Large intestine (tissue), 12 donors: ENCODE measurements around the gene DRC1. TPM values are rescaled to one million over a fixed set of nuclear protein-coding genes. Genes with fewer than 3 reads are reported as not detected.
"Not testable (repeated sequence)": the region's sequence is repeated elsewhere in the genome, so short reads cannot be mapped to it uniquely, and the experiment has no call there.

Source experiments
- DNase-seq, 2 donors: peaks; one replicate each; pipeline versions ENCODE4 v3.0.0 to v3.0.0-alpha.2; 2013
- H3K27ac ChIP-seq: one replicate; pipeline ENCODE4 v1.5.1; 2013; ENCODE audit warnings: low read length
- H3K27me3 ChIP-seq: 2 replicates; pipeline ENCODE4 v1.6.1; 2013; ENCODE audit warnings: low read length; ENCODE audit not compliant: control insufficient read depth, insufficient read depth
- H3K36me3 ChIP-seq: 2 replicates; pipeline ENCODE4 v1.6.1; 2013; ENCODE audit warnings: low read length; ENCODE audit not compliant: control insufficient read depth, insufficient read depth
- H3K4me1 ChIP-seq: one replicate; pipeline ENCODE4 v1.6.1; 2013; ENCODE audit warnings: low read length; ENCODE audit not compliant: control insufficient read depth, insufficient read depth
- H3K4me3 ChIP-seq: one replicate; pipeline ENCODE4 v1.5.1; 2013; ENCODE audit warnings: low read length
- H3K9me3 ChIP-seq: one replicate; pipeline ENCODE4 v1.6.1; 2013; ENCODE audit warnings: mild to moderate bottlenecking, low read depth, low read length, moderate library complexity; ENCODE audit not compliant: control insufficient read depth
- WGBS: methylation state at CpG from one replicate; pipeline ENCODE4 v1.1.5; 2013; ENCODE audit warnings: low lambda C conversion rate; ENCODE audit not compliant: insufficient coverage; 5-methylcytosine and 5-hydroxymethylcytosine counted together
- long read RNA-seq, 11 donors: transcript quantifications; one replicate each; lab custom pipeline, GENCODE V29; 2026
- polyA plus RNA-seq: library from polyadenylated mRNA; unstranded; fragments of 120-200 nt; gene quantifications from one replicate; pipeline ENCODE4 v1.2.1, GENCODE V29; 2013

The DRC1 gene
- 0.76 TPM for polyA plus RNA-seq
- long read RNA-seq, donor 1: 0 reads
- long read RNA-seq, donor 2: 0 reads
- long read RNA-seq, donor 3: 0 reads
- long read RNA-seq, donor 4: 0 reads
- long read RNA-seq, donor 5: 0 reads
- long read RNA-seq, donor 6: 0 reads
- long read RNA-seq, donor 7: 0 reads
- long read RNA-seq, donor 8: 0 reads
- long read RNA-seq, donor 9: 0 reads
- long read RNA-seq, donor 10: 0 reads
- long read RNA-seq, donor 11: 0 reads

DNA sequence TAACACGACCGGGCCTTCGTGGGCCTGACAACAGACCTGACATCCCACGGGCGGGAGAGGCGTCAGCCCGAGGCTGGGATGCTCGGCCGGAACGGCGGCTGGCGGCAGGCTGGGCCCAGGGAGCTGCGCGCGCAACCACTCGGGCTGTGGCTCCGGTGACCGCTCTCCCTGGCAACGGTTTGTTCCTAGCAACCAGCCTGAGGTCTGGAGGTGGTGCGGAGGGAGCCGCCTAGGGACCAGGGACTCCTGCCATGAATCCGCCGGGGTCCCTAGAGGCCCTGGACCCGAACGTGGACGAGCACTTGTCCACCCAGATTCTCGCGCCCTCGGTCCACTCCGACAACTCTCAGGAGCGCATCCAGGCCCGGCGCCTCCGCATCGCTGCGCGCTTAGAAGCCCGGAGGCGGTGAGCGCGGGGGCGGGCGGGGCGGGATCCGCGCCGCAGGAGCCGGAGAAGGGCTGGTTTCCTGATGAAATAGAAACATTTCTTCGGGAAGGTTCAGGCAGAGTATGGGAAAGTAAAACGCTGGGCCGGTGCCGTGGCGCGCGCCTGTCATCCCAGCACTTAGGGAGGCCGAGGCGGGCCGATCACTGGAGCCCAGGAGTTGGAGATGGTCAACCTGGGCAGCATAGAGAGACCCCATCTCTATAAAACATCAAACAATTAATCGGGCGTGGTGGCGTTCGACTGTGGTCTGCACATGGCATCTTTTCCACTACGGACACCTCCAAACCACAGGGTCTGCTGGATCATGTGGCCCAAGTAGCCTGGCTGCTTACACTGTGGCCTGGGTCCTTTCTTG lies at the start of gene DRC1:
Gene DRC1, plus strand, starts transcription at position 182 of the 803 bp plus-strand sequence. Its CDS starts 70 bp downstream, at position 252.
- WGBS: no CpG with 5 or more reads among the region's 63 CpGs
- Histone ChIP-seq H3K4me3 (peak within 1 kb of the TSS; percentile 33), H3K4me1 (no peaks in the 10 kb centered on the region)

GRCh38 chr2:26352892-26353291 lies 48.8 kb upstream of the DRC1 start:
- Histone ChIP-seq H3K4me1 (peaks cover 5% of the 10 kb centered on the region), H3K27me3 (no peaks in the 10 kb centered on the region), H3K4me3 (no peak overlapping the region), H3K9me3 (no peaks in the 10 kb centered on the region), H3K27ac (no peak overlapping the region), H3K36me3 (no peaks in the 10 kb centered on the region)
- WGBS: no CpG with 5 or more reads among the region's 1 CpG
- DNase-seq: no peak

More for the DNA sequence above, at the start of gene DRC1:
- H3K27ac ChIP-seq: no peak within 1 kb of the TSS
- H3K9me3 ChIP-seq: no peaks in the 10 kb centered on the region
- no peaks in the 10 kb centered on the region for H3K36me3 ChIP-seq
- peaks cover 9% of the 10 kb centered on the region for H3K27me3 ChIP-seq
- DNase-seq: peak; percentile 79 to 82

DNA sequence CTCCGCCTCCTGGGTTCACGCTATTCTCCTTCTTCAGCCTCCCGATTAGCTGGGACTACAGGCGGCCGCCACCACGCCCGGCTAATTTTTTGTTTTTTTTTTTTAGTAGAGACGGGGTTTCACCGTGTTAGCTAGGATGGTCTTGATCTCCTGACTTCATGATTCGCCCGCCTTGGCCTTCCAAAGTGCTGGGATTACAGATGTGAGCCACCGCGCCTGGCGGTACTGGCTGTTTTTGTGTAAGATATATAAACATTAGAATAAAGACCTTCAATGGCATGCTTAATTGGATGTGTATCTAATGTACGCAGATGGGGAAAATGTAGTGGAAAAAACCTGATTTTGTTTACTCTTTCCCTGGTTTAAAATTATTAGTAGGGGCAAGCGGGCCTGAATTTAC lies 47.3 kb upstream of the DRC1 start:
- not testable (repeated sequence) for DNase-seq, H3K9me3 ChIP-seq, H3K4me3 ChIP-seq, H3K4me1 ChIP-seq, H3K27me3 ChIP-seq, H3K27ac ChIP-seq, H3K36me3 ChIP-seq
- WGBS: 98% methylated on average over 4 of the region's 16 CpGs

- no peaks in the 10 kb centered on the region for H3K36me3 ChIP-seq
- no peaks in the 10 kb centered on the region for H3K27me3 ChIP-seq
- DNase-seq: no peak
- no peak overlapping the region for H3K4me3 ChIP-seq
- H3K4me1 ChIP-seq: no peaks in the 10 kb centered on the region
- no peak overlapping the region for H3K27ac ChIP-seq
- WGBS: 67% methylated on average over 2 of the region's 9 CpGs
- H3K9me3 ChIP-seq: no peaks in the 10 kb centered on the region
Measured at GRCh38 chr2:26355038-26355995, 46.4 kb upstream of the DRC1 start.

GRCh38 chr2:26356111-26356510 lies 45.6 kb upstream of the DRC1 start:
- Histone ChIP-seq H3K27ac (no peak overlapping the region), H3K4me1 (no peaks in the 10 kb centered on the region), H3K27me3 (no peaks in the 10 kb centered on the region), H3K4me3 (no peak overlapping the region), H3K9me3 (no peaks in the 10 kb centered on the region), H3K36me3 (no peaks in the 10 kb centered on the region)
- DNase-seq: no peak
- 100% methylated on average over 1 of the region's 2 CpGs for WGBS

DNA sequence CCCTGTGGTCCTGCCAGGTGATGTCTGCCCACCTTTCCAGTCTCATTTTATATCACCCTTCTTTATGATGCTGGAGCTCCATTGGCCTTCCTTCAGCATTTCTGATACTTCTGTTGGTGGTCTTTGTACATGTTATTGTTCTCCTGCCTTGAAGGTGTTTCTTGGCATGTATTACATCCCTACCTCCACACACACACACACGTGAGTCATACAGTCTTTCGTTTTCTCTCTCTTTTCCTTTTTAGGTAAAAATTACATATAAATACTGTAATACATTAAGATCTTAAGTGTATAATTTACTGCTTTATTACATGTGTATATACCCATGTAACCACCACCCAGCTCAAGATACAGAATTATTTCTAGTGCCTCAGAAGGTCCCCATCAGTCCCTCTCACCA lies 44.9 kb upstream of the DRC1 start:
- no peaks in the 10 kb centered on the region for H3K4me1 ChIP-seq
- no peak overlapping the region for H3K4me3 ChIP-seq
- no peak overlapping the region for H3K27ac ChIP-seq
- no peak for DNase-seq
- H3K9me3 ChIP-seq: no peaks in the 10 kb centered on the region
- no peaks in the 10 kb centered on the region for H3K27me3 ChIP-seq
- no CpG with 5 or more reads among the region's 2 CpGs for WGBS
- H3K36me3 ChIP-seq: no peaks in the 10 kb centered on the region

GRCh38 chr2:26359886-26360473 lies 41.7 kb upstream of the DRC1 start:
- H3K4me1 ChIP-seq: peaks cover 6% of the 10 kb centered on the region
- WGBS: 88% methylated on average over 1 of the region's 4 CpGs
- no peaks in the 10 kb centered on the region for H3K27me3 ChIP-seq
- H3K27ac ChIP-seq: no peak overlapping the region
- no peaks in the 10 kb centered on the region for H3K9me3 ChIP-seq
- H3K36me3 ChIP-seq: no peaks in the 10 kb centered on the region
- no peak overlapping the region for H3K4me3 ChIP-seq
- DNase-seq: no peak

- peak; percentile 74 to 86 for DNase-seq
- WGBS: 0% methylated on average over 1 of the region's 4 CpGs
Measured at GRCh38 chr2:26363323-26363722, 38.4 kb upstream of the DRC1 start.

DNA sequence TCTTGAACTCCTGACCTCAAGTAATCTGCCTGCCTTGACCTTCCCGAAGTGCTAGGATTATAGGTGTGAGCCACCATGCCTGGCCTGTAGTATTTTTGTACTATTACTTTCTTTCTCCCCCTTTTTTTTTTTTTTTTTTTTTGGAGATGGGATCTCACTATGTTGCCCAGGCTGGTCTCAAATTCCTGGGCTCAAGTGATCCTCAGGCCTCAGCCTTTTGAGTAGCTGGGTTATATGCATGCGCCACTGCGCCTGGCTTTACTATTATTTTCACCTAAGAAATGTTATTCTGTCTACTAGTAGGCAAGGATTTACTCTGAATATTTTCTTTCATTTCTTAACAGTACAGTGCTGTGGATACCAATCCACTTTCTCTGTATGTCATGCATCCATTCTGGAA lies 37.8 kb upstream of the DRC1 start:
- peaks cover 16% of the 10 kb centered on the region for H3K36me3 ChIP-seq
- H3K4me3 ChIP-seq: no peak overlapping the region
- DNase-seq: no peak
- WGBS: 67% methylated on average over 1 of the region's 3 CpGs
- H3K4me1 ChIP-seq: peaks cover 6% of the 10 kb centered on the region
- peak overlapping the region; percentile 57 for H3K27ac ChIP-seq
- no peaks in the 10 kb centered on the region for H3K9me3 ChIP-seq
- H3K27me3 ChIP-seq: no peaks in the 10 kb centered on the region

More at GRCh38 chr2:26363323-26363722, 38.4 kb upstream of the DRC1 start:
- H3K27me3 ChIP-seq: no peaks in the 10 kb centered on the region
- H3K4me3 ChIP-seq: no peak overlapping the region
- H3K27ac ChIP-seq: peak overlapping the region; percentile 58
- no peaks in the 10 kb centered on the region for H3K9me3 ChIP-seq
- peaks cover 6% of the 10 kb centered on the region for H3K4me1 ChIP-seq
- H3K36me3 ChIP-seq: peaks cover 16% of the 10 kb centered on the region

DNA sequence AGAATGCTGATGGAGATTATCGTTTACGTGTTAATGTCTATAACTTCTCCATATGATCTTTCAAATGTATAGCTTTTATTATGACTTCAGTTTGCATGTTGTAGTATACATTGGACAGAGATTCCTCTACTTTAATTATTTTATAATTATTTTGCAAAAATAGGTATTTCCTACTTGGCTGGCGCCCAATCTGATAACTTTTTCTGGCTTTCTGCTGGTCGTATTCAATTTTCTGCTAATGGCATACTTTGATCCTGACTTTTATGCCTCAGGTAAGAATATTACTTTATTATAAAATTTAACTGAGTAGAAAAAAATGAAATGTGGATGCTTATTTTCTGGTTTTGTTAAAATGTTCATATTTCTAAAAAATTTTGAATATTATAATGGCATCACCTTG lies 37.1 kb upstream of the DRC1 start:
- H3K27me3 ChIP-seq: no peaks in the 10 kb centered on the region
- no peaks in the 10 kb centered on the region for H3K9me3 ChIP-seq
- no peak overlapping the region for H3K4me3 ChIP-seq
- 82% methylated on average over 4 of the region's 4 CpGs for WGBS
- peaks cover 6% of the 10 kb centered on the region for H3K4me1 ChIP-seq
- no peak overlapping the region for H3K27ac ChIP-seq
- no peak for DNase-seq
- H3K36me3 ChIP-seq: peaks cover 16% of the 10 kb centered on the region
